Uterus (tissue), 2 donors: ENCODE results near the gene GGCX.

Experiments used
- POLR2A ChIP-seq, 2 donors: fragments of 450-650 bp; IDR thresholded peaks; one replicate each; pipeline ENCODE4 v1.6.1; 2016; ENCODE audit warnings: antibody characterized with exemption in 2 of 2, mild to moderate bottlenecking in 1 of 2, moderate library complexity in 1 of 2
- TF ChIP-seq, protein P1 (sequence below), 4 experiments: fragments of 200-600 bp in 2 of 4; fragments of 450-650 bp in 2 of 4; sonication (generic) in 2 of 4; IDR thresholded peaks; one replicate each; pipeline ENCODE4 v1.5.1; 2016 to 2019; ENCODE audit warnings: antibody characterized with exemption in 4 of 4, mild to moderate bottlenecking in 2 of 4, moderate library complexity in 1 of 4

- TF ChIP-seq, protein P1, sequence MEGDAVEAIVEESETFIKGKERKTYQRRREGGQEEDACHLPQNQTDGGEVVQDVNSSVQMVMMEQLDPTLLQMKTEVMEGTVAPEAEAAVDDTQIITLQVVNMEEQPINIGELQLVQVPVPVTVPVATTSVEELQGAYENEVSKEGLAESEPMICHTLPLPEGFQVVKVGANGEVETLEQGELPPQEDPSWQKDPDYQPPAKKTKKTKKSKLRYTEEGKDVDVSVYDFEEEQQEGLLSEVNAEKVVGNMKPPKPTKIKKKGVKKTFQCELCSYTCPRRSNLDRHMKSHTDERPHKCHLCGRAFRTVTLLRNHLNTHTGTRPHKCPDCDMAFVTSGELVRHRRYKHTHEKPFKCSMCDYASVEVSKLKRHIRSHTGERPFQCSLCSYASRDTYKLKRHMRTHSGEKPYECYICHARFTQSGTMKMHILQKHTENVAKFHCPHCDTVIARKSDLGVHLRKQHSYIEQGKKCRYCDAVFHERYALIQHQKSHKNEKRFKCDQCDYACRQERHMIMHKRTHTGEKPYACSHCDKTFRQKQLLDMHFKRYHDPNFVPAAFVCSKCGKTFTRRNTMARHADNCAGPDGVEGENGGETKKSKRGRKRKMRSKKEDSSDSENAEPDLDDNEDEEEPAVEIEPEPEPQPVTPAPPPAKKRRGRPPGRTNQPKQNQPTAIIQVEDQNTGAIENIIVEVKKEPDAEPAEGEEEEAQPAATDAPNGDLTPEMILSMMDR (IDR thresholded peaks at IDR 0.05), result no peak
- no peak for TF ChIP-seq POLR2A (IDR thresholded peaks at IDR 0.05)
Observed at GRCh38 chr2:85607268-85608215, 46.2 kb upstream of the GGCX start.
